Muscle of back (tissue), 11 donors: ENCODE results near the gene AKIRIN2. TPM values are rescaled to one million over a fixed set of nuclear protein-coding genes. Genes with fewer than 3 reads are reported as not detected.
"Not testable (repeated sequence)": the region's sequence is repeated elsewhere in the genome, so short reads cannot be mapped to it uniquely, and the experiment has no call there.

Source experiments
- DNase-seq, 3 donors: peaks; one replicate each; pipeline versions ENCODE4 v3.0.0 to v3.0.0-alpha.2; 2013
- polyA plus RNA-seq, 10 donors: library from polyadenylated mRNA; unstranded; fragments of 120-200 nt; gene quantifications; one replicate each; pipeline ENCODE4 v1.2.1, GENCODE V29; 2013; ENCODE audit not compliant: insufficient read length in 10 of 10

AKIRIN2 gene
- polyA plus RNA-seq, 10 donors, result 35.6 to 45.7 (median 41.5) TPM

GRCh38 chr6:87696817-87697216, 5.2 kb downstream of the AKIRIN2 start:
- DNase-seq, result not testable (repeated sequence)

GRCh38 chr6:87692086-87692485, 9.9 kb downstream of the AKIRIN2 start:
- no peak for DNase-seq

GRCh38 chr6:87690441-87690840, 11.6 kb downstream of the AKIRIN2 start:
- no peak for DNase-seq

GRCh38 chr6:87687893-87688292, 14.1 kb downstream of the AKIRIN2 start:
- not testable (repeated sequence) for DNase-seq

- DNase-seq, result peak in 2 of 3 donors; percentile 44 to 75
These were observed 14.7 kb downstream of the AKIRIN2 start for GRCh38 chr6:87687296-87687695.

GRCh38 chr6:87686636-87687205, 15.3 kb downstream of the AKIRIN2 start:
- DNase-seq, result not testable (repeated sequence)

GRCh38 chr6:87684895-87685654, 17.0 kb downstream of the AKIRIN2 start:
- DNase-seq, result no peak

GRCh38 chr6:87683890-87684289, 18.1 kb downstream of the AKIRIN2 start:
- no peak for DNase-seq

GRCh38 chr6:87682310-87682709, 19.7 kb downstream of the AKIRIN2 start:
- DNase-seq, result no peak

- no peak for DNase-seq
These were observed 26.9 kb downstream of the AKIRIN2 start for GRCh38 chr6:87675004-87675681.

- DNase-seq, result no peak
These were observed 27.7 kb downstream of the AKIRIN2 start for GRCh38 chr6:87674290-87674689.

GRCh38 chr6:87673237-87673636, 28.8 kb downstream of the AKIRIN2 start:
- DNase-seq, result no peak

GRCh38 chr6:87672641-87673040, 29.4 kb downstream of the AKIRIN2 start:
- no peak for DNase-seq

GRCh38 chr6:87671555-87672029, 30.4 kb downstream of the AKIRIN2 start:
- DNase-seq, result no peak

- DNase-seq, result no peak
These were observed 31.3 kb downstream of the AKIRIN2 start for GRCh38 chr6:87670707-87671106.

GRCh38 chr6:87669051-87669450, 33.0 kb downstream of the AKIRIN2 start:
- no peak for DNase-seq

- DNase-seq, result no peak
These were observed 34.0 kb downstream of the AKIRIN2 start for GRCh38 chr6:87668013-87668412.

GRCh38 chr6:87667032-87667431, 35.0 kb downstream of the AKIRIN2 start:
- DNase-seq, result no peak

GRCh38 chr6:87664921-87665485, 37.0 kb downstream of the AKIRIN2 start:
- no peak for DNase-seq

- no peak for DNase-seq
These were observed 38.6 kb downstream of the AKIRIN2 start for GRCh38 chr6:87663434-87663833.

- no peak for DNase-seq
These were observed 40.5 kb downstream of the AKIRIN2 start for GRCh38 chr6:87661503-87661902.

- no peak for DNase-seq
These were observed 41.0 kb downstream of the AKIRIN2 start for GRCh38 chr6:87661016-87661415.
